Type B pancreatic cell (in vitro differentiated cells): ENCODE measurements around the gene NOX3. TPM values are rescaled to one million over a fixed set of nuclear protein-coding genes. Genes with fewer than 3 reads are reported as not detected.

Source experiments
- DNase-seq: peaks from one replicate; pipeline ENCODE4 v3.0.0; 2021; ENCODE audit warnings: mixed read lengths; ENCODE audit not compliant: unreplicated experiment; ENCODE audit errors: extremely low spot score
- H3K27ac Mint-ChIP-seq: 2 replicates; pipeline ENCODE4 v1.8.0; 2021; ENCODE audit warnings: mild to moderate bottlenecking, mixed read lengths
- H3K27me3 Mint-ChIP-seq: 2 replicates; pipeline ENCODE4 v1.8.0; 2021; ENCODE audit warnings: mixed read lengths
- H3K36me3 Mint-ChIP-seq: 2 replicates; pipeline ENCODE4 v1.8.0; 2021; ENCODE audit warnings: mixed read lengths
- H3K4me1 Mint-ChIP-seq: one replicate; pipeline ENCODE4 v1.8.0; 2021; ENCODE audit warnings: mixed read lengths; ENCODE audit not compliant: unreplicated experiment
- H3K4me3 Mint-ChIP-seq: 2 replicates; pipeline ENCODE4 v1.8.0; 2021; ENCODE audit warnings: mild to moderate bottlenecking, mixed read lengths
- H3K9me3 Mint-ChIP-seq: 2 replicates; pipeline ENCODE4 v1.8.0; 2021; ENCODE audit warnings: mixed read lengths
- CTCF ChIP-seq: fragments of 200-600 bp; sonication (generic); conservative IDR thresholded peaks from 2 replicates; pipeline ENCODE4 v1.5.0; 2021; ENCODE audit warnings: antibody characterized with exemption, mild to moderate bottlenecking
- total RNA-seq: library from RNA; stranded (reverse); gene quantifications from 2 replicates; pipeline ENCODE4 v1.2.1, GENCODE V29; 2021; ENCODE audit warnings: low replicate concordance

NOX3 gene
- total RNA-seq, 1 donor from 2014 or later, result not detected

GRCh38 chr6:155349129-155349528, 106.5 kb downstream of the NOX3 start:
- Mint-ChIP-seq H3K27me3 (no peaks in the 10 kb centered on the region), H3K27ac (no peak overlapping the region), H3K4me1 (no peaks in the 10 kb centered on the region), H3K4me3 (no peak overlapping the region), H3K9me3 (peaks cover under 1% of the 10 kb centered on the region), H3K36me3 (no peaks in the 10 kb centered on the region)
- no peak for DNase-seq
- TF ChIP-seq CTCF, result no peak

- no peak for DNase-seq
- TF ChIP-seq CTCF, result no peak
- Mint-ChIP-seq H3K27ac (no peak overlapping the region), H3K4me3 (no peak overlapping the region), H3K36me3 (no peaks in the 10 kb centered on the region), H3K9me3 (no peaks in the 10 kb centered on the region), H3K4me1 (no peaks in the 10 kb centered on the region), H3K27me3 (no peaks in the 10 kb centered on the region)
Observed at GRCh38 chr6:155347800-155348199, 107.8 kb downstream of the NOX3 start.

GRCh38 chr6:155346957-155347356, 108.7 kb downstream of the NOX3 start:
- no peak for DNase-seq
- Mint-ChIP-seq H3K27me3 (no peaks in the 10 kb centered on the region), H3K36me3 (no peaks in the 10 kb centered on the region), H3K9me3 (no peaks in the 10 kb centered on the region), H3K27ac (no peak overlapping the region), H3K4me3 (no peak overlapping the region), H3K4me1 (no peaks in the 10 kb centered on the region)
- no peak for TF ChIP-seq CTCF

Other genes with a start within 250 kb of the NOX3 start
- gene CLDN20, start 191.8 kb downstream of the NOX3 start, total RNA-seq, result not detected in 2 replicates
- gene TFB1M, start 141.4 kb downstream of the NOX3 start, total RNA-seq, result 18.5 and 25.4 TPM in 2 replicates